Keratinocyte (primary cell): ENCODE data around the gene NFKB2.

Experiments used
- EZH2 ChIP-seq: IDR thresholded peaks from one replicate; pipeline ENCODE4 v1.6.1; 2012; ENCODE audit warnings: inconsistent platforms, mild to moderate bottlenecking, low read length, moderate library complexity
- TF ChIP-seq, protein P1 (sequence below), 3 experiments: IDR thresholded peaks in 1 of 3; conservative IDR thresholded peaks in 1 of 3; optimal IDR thresholded peaks in 1 of 3; 2 replicates in 2 of 3; 3 replicates in 1 of 3; pipeline versions ENCODE3 to v1.5.1; 2011; ENCODE audit warnings: low read length in 3 of 3, mild to moderate bottlenecking in 3 of 3, moderate library complexity in 2 of 3, control low read depth in 1 of 3, inconsistent platforms in 1 of 3; ENCODE audit not compliant: insufficient read depth in 2 of 3; ENCODE audit errors: extremely low read depth in 1 of 3

DNA sequence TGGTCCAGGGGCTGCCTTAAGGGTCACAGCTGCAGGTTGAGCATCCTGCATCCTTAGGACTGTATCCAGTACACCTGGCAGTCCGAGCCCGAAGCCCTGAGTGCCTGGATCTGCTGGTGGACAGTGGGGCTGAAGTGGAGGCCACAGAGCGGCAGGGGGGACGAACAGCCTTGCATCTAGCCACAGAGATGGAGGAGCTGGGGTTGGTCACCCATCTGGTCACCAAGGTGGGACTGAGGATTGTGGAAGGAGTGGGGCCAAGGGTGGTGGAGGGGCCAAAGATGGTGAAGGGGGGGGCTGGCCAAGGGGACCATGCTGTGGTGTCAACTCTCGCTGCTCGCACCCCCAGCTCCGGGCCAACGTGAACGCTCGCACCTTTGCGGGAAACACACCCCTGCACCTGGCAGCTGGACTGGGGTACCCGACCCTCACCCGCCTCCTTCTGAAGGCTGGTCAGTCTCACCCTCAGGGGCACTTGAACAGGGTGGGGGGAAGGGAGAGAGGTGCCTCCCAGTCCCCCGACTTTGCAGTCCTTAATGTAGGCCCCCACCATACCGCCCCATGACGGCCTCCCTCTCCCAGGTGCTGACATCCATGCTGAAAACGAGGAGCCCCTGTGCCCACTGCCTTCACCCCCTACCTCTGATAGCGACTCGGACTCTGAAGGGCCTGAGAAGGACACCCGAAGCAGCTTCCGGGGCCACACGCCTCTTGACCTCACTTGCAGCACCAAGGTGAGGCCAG lies 5.3 kb downstream of the NFKB2 start:
- TF ChIP-seq, protein P1, sequence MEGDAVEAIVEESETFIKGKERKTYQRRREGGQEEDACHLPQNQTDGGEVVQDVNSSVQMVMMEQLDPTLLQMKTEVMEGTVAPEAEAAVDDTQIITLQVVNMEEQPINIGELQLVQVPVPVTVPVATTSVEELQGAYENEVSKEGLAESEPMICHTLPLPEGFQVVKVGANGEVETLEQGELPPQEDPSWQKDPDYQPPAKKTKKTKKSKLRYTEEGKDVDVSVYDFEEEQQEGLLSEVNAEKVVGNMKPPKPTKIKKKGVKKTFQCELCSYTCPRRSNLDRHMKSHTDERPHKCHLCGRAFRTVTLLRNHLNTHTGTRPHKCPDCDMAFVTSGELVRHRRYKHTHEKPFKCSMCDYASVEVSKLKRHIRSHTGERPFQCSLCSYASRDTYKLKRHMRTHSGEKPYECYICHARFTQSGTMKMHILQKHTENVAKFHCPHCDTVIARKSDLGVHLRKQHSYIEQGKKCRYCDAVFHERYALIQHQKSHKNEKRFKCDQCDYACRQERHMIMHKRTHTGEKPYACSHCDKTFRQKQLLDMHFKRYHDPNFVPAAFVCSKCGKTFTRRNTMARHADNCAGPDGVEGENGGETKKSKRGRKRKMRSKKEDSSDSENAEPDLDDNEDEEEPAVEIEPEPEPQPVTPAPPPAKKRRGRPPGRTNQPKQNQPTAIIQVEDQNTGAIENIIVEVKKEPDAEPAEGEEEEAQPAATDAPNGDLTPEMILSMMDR (optimal IDR thresholded peaks at IDR 0.05 in 1 of 3, IDR thresholded peaks at IDR 0.05 in 1 of 3, conservative IDR thresholded peaks at IDR 0.05 in 1 of 3; ENCODE audit: extremely low read depth in 1 of 3, insufficient read depth in 2 of 3, low read length in 3 of 3): no peak
- no peak for TF ChIP-seq EZH2
